Endometrial microvascular endothelial cells (primary cell): ENCODE data around the gene KRTAP17-1. TPM values are rescaled to one million over a fixed set of nuclear protein-coding genes. Genes with fewer than 3 reads are reported as not detected.
"Not testable (repeated sequence)": the region's sequence is repeated elsewhere in the genome, so short reads cannot be mapped to it uniquely, and the experiment has no call there.

ENCODE experiments used
- in situ Hi-C: cut with HindIII; loops from 2 replicates; pipeline ENCODE4 v1.10.0; 2017; ENCODE audit warnings: low sequenced_read_pairs, low pct_unique_long_range_greater_than_20kb; ENCODE audit errors: inconsistent ontology term
- total RNA-seq: library from RNA; depleted of rRNA; stranded (reverse); fragments of >200 nt; gene quantifications from one replicate; pipeline ENCODE4 v1.2.3, GENCODE V29; 2015; ENCODE audit errors: inconsistent ontology term

KRTAP17-1 gene, protein sequence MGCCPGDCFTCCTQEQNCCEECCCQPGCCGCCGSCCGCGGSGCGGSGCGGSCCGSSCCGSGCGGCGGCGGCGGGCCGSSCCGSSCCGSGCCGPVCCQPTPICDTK
- total RNA-seq, result not detected

DNA sequence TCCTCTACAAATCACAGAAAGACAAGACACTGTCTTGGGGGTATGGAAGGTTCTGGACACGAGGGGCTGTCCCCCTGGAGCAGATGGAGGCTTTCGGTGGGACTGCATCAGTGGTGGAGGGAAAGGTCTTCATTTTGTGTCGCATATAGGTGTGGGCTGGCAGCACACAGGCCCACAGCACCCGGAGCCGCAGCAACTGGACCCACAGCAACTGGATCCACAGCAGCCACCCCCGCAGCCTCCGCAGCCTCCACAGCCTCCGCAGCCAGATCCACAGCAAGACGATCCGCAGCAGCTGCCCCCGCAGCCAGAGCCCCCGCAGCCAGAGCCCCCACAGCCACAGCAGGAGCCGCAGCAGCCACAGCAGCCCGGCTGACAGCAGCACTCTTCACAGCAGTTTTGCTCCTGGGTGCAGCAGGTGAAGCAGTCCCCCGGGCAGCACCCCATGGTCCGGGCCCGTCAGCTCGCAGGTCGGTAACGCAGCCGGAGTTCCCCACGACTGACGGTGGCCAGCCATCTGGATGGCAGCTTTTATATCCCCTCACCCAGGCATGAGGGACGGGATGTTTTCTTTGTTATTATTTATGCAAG is at the start of gene KRTAP17-1:
KRTAP17-1 (minus strand) TSS at position 507 of the 591 bp plus-strand sequence; CDS start at position 447, 60 bp downstream.
- in situ Hi-C loops, result no loop called here

GRCh38 chr17:41363881-41364280 is 48.4 kb upstream of the KRTAP17-1 start:
- in situ Hi-C loops, result no loop called here

- in situ Hi-C loops, result no loop called here
These were observed 44.9 kb upstream of the KRTAP17-1 start for GRCh38 chr17:41360296-41360995.

- in situ Hi-C loops, result no loop called here
These were observed 39.0 kb upstream of the KRTAP17-1 start for GRCh38 chr17:41354536-41354935.

GRCh38 chr17:41352597-41353366 is 37.3 kb upstream of the KRTAP17-1 start:
- in situ Hi-C loops, result no loop called here

DNA sequence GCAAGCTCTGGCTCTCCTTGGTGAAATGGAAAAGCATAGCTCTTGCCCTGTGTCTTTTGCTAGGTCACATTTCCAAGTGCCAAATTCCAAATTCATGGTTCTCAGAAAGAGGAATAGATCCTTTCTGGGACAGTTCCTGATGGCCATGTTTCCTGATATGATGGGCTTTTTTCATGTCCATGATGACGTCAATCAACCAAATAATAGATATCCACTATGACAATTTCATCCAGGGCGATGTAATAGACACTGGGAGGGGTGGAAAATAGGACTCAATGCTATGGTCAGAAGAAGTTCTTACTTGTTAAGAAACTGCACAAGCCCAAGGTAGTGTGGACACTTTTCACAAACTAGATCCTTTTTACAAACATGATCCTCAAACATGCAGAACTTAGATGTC is 35.7 kb upstream of the KRTAP17-1 start:
- in situ Hi-C loops, result no loop called here

GRCh38 chr17:41350381-41350878 is 34.9 kb upstream of the KRTAP17-1 start, which contains the start of gene KRT33A:
KRT33A (minus strand) TSS chr17:41350828; CDS start chr17:41350767, 61 bp downstream.
- in situ Hi-C loops, result not testable (repeated sequence)

DNA sequence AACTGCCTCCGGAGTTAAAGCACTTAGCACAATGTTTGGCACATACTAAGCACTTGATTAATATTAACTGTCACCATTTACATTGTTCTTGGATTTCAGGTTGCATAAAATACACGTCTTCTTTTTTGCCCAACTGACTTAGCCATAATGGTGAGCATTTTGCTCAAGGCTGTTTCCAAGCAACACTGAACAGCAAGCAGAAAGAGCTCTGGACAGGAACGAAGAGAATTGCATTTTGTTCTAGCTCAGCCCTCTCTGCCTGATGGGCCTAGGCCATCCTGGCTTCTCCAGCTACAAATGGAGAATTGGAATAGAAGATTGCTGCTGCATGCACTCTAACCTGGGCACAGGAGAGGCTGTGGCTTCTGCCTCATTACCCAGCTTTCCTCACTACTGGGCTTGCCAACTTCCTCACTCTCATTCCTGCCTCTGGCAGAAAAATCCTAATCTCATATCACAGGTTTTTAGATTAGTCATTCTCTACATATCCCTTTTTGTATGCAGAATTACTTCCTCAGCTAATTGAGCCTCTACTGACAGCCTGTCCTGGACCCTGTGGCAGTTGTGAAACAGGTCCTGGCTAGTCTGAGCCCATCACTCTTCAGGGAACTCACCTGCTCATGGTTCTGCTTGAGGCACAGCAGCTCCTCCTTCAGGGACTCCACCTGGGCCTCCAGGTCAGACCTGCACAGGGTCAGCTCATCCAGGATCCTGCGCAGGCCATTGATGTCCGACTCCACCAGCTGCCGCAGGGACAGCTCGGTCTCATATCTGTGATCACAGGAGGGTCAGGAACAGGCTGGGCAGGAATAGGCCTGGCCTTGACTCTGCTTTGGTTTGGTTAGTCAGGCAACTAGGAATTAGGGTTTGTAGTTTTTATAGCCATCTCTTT is 32.6 kb upstream of the KRTAP17-1 start:
- in situ Hi-C loops, result no loop called here

- in situ Hi-C loops, result not testable (repeated sequence)
These were observed 30.9 kb upstream of the KRTAP17-1 start for GRCh38 chr17:41346421-41346820.

GRCh38 chr17:41345992-41346391 is 30.5 kb upstream of the KRTAP17-1 start:
- in situ Hi-C loops, result no loop called here

- in situ Hi-C loops, result no loop called here
These were observed 27.5 kb upstream of the KRTAP17-1 start for GRCh38 chr17:41343029-41343428.

- in situ Hi-C loops, result no loop called here
These were observed 25.7 kb upstream of the KRTAP17-1 start for GRCh38 chr17:41340934-41341861.

DNA sequence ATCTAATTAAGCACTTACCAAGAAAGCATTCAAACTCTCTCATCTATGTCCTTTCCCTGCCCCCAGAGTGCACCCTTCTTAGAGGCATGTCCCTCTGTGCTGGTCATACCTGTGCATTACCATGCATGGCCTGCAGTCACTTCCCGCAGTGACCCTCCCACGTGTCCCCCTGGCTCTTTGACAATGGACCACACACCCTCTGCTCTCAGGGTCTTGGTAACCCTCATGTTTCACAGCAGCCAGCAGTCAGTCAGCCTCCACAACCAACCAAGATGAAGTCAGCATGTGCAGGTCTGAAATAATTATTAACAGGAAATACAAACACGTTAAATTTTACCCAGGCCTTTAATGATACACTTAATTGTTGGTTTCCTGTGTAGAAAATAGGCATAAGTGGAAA is 25.0 kb upstream of the KRTAP17-1 start:
- in situ Hi-C loops, result no loop called here

DNA sequence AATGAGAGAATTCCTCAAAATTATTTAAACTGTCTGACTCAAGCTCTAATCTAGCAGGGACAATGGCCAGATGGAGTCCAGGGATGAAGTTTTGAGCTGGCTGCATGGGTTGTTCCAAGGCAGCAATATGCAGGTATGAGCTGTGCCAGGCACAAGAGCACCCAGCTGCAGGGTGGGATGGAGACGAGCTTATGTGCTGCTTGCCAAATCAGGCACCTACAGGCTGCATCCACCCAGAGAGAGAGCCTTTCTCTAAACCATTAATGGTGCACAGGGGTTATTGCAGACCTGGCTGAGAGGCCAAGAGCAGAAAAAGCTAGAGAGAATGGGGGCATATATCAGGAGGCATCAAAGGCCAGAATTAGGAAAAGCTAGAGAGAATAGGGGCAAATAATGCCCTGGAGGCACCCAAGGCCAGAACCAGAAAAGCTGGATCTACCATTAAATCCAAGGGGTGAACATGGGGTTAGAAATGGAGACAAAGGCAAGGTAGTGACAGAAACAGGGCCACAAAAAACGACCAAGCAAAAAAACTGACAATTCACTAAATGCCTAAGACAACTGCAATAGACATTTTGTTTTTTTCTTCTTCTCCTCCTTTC is 24.2 kb upstream of the KRTAP17-1 start:
- in situ Hi-C loops, result no loop called here

- in situ Hi-C loops, result no loop called here
These were observed 23.5 kb upstream of the KRTAP17-1 start for GRCh38 chr17:41338961-41339485.

DNA sequence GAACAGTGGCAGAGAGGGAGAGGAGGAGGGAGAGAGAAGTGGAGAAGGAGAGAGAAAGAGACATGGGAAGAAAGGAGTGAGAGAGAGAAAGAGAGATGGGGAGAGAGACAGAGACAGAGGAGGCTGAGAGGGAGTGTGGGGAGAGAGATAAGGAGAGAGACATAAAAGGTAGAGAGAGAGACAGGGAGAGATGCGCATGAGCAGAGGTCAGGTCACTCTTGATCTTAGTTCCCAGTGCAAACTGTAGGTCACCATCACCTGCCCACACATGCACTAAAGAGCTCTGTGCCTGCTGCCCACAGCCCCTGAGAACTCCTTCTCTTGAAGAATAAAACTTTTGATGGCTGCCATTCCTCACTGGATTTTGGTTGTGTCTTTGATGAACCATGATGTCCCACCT is 20.2 kb upstream of the KRTAP17-1 start:
- in situ Hi-C loops, result no loop called here
